Stimulated activated CD4-positive, alpha-beta T cell treated with anti-CD3 and anti-CD28 coated beads, Interleukin-4, amount 100 ng/mL, for 1 hour (primary cell): Measurements from ENCODE around the gene MAZ.

Experiments
- DNase-seq: peaks from one replicate; pipeline ENCODE4 v3.0.0-alpha.2; 2020

Gene MAZ

DNA sequence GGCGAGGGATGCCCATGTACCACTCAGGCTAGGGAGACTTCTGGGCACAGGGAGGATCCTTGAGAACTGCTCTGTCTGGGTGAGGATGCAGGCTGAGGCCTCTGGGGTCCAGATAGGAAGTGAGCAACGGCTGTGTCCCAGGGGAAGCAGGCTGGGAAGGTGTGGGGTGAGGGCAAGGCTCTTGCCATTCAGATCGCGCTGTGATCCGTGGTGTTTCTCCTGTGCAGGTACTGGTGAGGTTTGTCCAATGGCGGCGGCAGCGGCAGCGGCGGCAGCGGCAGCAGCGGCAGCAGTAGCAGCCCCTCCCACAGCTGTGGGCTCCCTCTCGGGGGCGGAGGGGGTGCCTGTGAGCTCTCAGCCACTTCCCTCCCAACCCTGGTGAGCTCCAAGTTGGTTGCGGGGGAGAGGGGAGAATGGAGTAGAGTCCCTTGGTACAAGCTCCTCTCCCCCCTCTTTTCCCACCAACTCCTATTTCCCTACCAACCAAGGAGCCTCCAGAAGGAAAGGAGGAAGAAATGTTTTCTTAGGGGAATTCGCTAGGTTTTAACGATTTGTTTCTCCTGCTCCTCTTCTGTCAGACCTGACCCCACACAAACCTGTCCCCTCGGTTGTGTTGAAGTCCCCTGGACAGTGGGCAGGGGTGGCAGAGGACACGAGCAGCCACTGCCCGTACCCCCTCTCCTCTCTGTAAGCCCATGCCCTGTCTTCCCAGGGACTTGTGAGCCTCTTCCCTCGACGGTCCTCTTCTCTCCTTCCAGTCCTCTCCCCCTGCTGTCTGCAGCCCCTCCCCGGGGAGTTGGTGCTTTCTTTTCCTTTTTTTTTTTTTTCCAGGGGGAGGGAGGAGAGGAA, 3.7 kb downstream of the MAZ start:
- DNase-seq, result peak; percentile 36

DNA sequence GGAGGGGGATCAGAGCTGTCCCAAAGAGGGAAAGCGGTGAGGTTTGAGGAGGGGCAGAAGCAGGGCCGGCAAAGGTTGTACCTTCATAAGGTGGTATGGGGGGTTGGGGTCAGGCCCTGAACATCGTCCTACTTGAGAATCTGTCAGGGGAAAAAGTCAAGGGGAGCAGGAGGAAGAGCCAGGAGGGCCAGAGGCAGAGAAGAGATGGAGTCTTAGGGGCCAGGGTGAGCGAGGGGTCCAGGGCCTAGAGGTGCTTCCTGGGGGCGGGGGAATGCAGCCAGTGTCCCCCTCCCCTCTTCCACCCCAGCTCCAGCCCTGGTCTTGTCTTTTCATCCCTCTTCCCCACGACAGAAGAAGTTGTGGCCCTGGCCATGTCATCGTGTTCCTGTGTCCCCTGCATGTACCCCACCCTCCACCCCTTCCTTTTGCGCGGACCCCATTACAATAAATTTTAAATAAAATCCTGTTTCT, 4.4 kb downstream of the MAZ start:
- no peak for DNase-seq

DNA sequence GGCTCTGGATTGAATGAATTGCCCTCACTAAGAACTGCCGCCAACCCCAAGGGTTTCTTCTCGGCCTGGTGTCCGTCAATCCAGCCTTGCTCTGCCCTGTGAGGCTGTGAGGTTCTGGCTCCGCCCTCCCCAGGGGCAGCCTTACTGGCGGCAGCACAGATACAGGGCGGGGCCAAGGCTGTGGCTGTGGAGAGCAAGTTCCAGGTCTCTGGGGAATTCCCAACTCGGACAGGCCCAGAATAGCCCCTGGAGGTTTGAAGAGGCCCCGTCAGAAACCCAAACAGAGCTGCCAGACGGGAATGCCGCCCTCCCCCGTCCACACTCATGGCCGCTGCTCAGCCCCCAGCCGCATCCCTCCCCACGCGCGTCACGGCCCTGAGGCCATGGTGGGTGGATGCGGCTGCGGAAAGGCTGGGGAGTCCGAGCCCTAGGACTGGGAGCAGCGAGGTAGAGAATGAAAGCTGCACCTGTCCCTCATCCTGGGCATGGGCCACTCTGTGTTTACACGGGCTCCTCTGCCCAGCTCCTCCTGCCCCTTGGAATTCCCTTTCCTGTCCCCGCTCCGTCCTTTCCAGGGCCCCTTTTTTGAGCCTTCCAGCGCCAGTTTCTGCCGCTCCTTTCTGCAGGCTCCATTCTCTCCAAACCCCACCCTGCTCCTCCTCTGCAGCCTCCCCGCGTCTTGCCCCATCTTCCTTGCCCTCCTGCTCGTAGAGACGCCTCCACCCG, 5.0 kb downstream of the MAZ start:
- DNase-seq, result peak; percentile 67

DNA sequence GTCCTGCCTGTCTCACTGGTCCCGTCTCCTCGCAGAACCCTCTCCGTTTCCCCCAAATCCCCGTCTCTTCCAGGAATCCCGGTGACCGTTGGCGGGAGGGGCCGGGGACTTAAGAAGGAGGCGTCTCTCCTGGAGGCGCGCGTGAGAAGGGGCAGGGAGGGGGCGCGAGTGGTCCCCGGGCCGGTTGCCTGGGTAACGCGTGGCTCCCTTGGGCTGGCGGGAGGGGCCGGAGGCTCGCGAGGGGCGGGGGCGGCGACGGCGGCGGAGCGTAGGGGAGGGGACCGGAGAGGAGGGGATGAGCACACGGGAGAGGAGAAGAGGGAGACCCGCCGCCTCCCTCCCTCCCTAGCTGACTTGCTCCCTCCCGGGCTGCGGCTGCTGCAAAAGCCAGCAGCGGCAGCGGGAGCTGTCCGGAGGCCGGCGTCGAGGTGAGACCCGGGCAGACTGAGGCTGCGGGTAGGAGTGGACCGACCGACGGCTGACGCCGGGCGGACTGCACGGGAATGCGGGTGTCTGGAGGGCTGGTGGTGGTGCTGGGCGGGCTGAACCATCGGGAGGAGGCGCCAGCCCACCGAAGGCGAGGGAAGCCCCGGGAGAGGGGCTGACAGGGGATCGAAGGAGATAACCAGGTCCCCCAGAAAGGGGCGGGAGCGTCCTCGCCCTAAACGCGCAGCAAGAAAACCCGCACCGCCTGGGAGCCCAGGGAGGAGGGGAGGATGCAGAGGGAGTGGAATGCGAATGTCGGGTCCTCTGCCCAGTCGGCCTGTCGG, 5.8 kb downstream of the MAZ start, which contains the start of gene PRRT2:
Gene PRRT2, plus strand, starts transcription at position 298 of the 770 bp plus-strand sequence. CDS start 862 bp downstream, outside the sequence.
- DNase-seq, result peak; percentile 60

DNA sequence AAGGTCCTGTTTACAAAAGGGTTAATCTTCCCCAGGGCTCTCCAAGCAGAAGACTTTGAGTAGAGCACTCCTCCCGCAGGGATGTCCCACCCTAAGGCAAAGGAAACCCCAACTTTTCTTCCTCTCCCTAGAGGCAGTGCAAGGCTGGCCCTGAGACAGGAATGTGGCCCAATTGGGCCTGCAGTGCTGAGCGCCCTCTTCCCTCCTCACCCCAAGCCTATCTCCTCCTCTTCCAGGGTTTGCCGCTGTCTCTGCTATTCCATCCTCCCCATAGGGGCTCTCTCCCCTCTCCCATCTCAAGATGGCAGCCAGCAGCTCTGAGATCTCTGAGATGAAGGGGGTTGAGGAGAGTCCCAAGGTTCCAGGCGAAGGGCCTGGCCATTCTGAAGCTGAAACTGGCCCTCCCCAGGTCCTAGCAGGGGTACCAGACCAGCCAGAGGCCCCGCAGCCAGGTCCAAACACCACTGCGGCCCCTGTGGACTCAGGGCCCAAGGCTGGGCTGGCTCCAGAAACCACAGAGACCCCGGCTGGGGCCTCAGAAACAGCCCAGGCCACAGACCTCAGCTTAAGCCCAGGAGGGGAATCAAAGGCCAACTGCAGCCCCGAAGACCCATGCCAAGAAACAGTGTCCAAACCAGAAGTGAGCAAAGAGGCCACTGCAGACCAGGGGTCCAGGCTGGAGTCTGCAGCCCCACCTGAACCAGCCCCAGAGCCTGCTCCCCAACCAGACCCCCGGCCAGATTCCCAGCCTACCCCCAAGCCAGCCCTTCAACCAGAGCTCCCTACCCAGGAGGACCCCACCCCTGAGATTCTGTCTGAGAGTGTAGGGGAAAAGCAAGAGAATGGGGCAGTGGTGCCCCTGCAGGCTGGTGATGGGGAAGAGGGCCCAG, 6.7 kb downstream of the MAZ start:
- no peak for DNase-seq

DNA sequence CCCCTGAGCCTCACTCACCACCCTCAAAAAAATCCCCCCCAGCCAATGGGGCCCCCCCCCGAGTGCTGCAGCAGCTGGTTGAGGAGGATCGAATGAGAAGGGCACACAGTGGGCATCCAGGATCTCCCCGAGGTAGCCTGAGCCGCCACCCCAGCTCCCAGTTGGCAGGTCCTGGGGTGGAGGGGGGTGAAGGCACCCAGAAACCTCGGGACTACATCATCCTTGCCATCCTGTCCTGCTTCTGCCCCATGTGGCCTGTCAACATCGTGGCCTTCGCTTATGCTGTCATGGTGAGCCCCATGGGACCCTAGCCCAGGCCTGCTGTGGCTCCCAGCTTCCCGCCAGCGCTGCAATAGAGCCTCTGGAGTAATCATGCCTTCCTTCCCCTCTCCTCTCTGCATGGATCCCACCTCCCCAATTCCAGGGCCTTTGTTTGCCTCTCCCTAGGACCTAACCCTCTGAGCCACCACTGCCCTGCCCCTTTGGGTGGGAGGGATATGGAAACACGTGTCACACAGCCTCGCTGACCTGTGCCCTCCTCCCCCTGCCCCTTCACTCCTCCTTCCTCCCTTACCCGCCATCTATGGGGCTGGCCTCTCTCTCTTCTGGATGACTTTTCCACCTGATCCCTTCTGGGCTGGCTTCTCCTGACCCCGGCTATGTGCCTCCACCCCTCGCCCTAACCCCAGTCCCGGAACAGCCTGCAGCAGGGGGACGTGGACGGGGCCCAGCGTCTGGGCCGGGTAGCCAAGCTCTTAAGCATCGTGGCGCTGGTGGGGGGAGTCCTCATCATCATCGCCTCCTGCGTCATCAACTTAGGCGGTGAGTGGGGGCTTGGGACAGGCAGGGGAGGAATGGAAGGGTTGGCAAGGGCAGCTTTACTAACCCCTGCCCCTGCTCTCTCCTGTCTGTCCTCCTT, 7.6 kb downstream of the MAZ start:
- no peak for DNase-seq

DNA sequence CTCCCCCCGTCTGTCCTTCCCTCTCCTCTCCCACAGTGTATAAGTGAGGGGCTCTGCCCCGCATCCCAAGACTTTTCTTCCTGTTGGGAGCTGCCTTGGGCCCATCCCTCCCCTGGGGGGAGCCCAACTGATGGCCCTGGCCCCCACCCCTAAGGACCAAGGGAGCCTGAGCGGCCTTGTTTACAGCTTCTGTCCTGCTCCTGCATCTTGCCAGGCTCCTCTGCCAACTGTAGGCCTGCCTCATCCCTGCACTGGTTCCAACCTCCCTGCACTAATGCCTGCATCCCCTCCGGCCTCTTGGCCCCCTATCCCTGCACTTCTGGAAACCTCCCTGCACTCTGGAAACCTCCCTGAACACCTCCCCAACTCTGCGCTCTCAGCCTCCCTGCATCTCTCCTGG, 8.3 kb downstream of the MAZ start:
- no peak for DNase-seq

DNA sequence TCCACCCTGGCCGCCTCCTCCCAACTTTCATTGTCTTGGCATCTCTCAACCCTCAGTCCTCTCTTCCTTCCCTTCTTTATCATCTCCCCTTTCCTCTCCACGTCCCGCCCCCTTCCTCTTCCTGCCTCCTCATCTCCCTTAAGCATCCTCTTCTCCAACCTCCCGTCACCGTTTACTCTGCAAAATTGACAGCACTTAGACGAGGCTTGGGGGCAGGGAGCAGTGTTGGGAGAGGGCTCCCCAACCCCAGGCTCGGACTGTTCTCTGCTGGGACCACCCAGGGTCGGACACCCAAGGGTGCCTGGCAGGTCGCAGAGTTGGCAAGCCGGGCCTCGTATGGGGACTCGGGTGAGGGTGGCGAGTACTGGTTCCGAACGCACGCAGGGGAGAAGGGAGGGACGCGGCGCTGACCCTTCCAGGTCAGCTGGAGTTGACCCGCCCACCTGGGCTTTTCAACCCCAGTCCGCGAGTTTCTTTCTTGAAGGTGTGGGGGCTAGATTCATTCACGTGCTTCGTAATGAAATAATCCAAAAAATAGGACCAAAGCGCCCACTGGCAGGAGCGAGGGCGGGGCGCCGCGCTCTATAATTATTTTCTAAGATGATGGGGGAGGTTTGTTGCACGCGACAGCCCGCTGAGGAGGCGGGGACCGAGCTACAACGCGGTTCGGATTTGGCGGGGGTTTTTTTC, 8.8 kb downstream of the MAZ start:
- peak; percentile 68 for DNase-seq

DNA sequence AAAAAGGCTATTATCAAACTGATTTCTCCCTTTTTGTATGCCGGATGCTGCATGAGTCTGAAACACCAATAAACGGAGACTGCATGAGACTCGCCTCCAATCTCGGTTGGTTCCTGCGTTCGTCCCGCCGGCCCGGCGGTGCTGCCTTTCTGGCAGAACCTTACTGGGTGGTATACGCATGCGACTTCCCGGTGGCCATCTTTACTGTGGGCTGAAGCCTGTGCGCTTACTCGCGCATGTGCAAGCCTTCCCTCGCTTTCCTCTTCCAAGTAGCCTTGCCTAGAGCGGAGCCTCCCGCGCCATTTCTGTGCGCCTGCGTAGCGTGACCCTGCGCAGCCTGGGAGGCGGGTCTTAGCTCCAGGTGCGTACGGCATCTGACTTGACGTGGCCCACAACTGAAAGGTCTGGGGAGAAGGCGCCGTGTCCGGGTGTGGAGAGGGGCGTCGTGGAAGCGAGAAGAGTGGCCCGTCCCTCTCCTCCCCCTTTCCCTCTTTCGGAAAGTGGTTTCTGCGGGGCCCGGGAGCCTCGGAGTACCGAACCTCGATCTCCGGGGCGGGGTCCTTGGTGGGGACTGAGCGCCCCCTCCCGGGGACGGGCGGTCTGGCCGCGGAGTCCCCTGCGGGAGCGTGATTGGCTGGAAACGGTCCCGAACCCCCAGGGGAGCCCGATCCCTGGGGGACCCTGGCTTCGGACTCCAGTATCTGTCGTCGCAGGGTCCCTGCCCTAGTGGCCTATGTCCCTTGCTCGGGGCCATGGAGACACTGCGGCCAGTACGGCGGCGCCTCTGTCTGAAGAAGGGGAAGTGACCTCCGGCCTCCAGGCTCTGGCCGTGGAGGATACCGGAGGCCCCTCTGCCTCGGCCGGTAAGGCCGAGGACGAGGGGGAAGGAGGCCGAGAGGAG, 9.7 kb downstream of the MAZ start, which contains the start of gene PAGR1:
Gene PAGR1, plus strand, starts transcription at position 360 of the 901 bp plus-strand sequence. Its CDS starts 374 bp downstream, at position 734.
- DNase-seq, result peak; percentile 96

DNA sequence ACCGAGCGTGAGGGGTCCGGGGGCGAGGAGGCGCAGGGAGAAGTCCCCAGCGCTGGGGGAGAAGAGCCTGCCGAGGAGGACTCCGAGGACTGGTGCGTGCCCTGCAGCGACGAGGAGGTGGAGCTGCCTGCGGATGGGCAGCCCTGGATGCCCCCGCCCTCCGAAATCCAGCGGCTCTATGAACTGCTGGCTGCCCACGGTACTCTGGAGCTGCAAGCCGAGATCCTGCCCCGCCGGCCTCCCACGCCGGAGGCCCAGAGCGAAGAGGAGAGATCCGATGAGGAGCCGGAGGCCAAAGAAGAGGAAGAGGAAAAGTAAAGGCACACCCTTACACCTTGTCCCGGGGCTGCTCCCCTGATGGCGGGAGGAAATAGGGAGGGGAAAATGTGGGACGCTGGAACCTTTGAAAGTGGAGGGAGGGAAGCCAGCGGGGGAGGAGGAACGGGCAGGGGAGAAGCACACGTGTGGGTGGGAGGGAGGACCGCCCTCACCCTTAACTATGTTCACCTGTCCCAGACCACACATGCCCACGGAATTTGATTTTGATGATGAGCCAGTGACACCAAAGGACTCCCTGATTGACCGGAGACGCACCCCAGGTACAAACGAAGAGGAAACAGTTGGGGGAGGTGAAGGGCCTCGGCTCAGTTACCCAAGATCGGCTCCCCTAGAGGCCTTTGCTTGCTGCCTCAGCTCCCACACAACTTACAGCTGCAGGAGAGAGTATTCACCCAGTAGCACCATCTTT, 10.5 kb downstream of the MAZ start:
- peak; percentile 61 for DNase-seq

DNA sequence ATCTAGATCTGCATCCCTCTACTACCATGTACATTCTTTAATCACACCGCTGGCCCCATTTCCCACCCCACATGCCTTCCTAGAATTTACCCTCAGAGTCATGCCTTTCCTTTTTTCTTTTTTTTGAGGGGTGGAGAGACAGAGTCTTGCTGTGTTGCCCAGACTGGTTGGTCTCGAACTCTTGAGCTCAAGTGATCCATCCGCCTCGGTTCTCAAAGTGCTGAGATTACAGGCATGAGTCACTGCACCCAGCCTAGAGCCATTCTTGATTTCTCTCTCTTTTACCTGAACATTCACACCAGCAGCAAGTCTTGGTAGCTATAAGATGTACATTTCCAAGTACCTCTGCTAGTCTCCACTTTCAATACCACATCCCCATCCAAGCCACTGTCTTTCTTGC, 11.8 kb downstream of the MAZ start:
- no peak for DNase-seq

DNA sequence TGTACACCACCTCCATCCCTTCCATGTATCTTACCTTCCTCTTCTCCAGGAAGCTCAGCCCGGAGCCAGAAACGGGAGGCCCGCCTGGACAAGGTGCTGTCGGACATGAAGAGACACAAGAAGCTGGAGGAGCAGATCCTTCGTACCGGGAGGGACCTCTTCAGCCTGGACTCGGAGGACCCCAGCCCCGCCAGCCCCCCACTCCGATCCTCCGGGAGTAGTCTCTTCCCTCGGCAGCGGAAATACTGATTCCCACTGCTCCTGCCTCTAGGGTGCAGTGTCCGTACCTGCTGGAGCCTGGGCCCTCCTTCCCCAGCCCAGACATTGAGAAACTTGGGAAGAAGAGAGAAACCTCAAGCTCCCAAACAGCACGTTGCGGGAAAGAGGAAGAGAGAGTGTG, 13.2 kb downstream of the MAZ start:
- DNase-seq, result no peak

DNA sequence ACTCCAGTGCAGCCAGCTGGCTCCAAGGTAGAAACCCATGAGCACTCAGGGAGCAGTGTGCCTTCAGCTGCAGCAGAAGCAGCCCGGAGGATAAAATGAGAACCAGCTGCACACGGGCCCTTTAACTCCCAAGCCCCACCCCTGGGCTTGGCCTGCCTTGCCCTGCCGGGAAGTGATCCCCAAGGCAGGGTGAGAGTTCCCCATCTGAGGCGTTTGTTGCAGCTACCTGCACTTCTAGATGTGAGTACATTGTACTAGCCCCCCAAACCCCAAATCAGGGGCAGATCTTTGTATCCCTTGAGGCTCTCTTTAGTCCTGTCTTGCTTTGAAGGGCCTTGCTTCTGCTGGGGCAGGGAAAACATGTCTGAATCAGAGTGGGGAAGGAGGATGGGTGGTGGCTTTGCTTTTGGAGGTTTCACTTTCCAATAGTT, 14.0 kb downstream of the MAZ start, which contains the start of gene MVP:
Gene MVP, plus strand, starts transcription at position 192 of the 431 bp plus-strand sequence. CDS start 10,088 bp downstream, outside the sequence.
- DNase-seq, result peak; percentile 56

DNA sequence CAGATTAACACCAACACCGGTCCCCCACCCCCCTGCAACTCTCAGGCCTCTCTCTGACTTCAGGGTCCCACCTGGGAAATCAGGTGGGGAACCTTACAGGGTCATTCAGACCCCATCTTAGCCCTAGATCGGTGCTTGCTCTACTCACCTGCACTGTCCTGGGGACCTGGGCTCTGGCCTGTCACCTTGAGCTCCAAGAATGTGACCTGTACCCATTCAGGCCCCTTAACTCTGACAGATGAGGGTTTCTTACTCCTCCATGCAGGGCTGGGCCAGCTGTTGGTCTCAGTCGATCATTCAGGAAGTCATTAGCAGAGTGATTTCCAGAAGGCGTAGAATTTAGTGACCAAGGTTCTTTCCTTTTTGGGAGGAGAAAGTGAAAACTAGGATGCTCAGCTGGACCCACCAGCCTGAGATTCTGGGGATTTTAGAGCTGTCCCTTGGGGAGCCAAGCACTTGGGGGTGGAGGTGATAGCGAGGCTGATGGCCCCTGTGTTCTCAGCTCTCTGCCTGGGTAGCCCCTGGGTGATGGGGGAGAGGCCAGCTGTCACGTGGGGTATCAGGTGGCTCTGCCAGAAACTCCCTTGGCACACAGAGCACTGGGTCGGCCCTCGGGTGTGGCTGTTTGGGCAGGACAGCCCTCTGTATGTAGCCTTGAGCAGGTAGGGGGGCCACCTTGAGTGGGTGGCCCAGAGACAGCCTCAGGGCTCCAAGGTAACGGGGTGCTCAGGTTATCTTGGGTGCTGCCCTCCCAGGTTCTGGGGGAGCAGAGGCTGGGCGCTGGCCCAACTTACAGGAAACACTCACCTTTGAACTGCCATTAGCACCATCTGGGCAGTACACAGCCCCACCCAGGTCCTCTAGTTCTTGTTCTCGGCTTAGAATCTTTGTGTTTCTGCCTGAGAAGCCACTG, 14.7 kb downstream of the MAZ start:
- DNase-seq, result peak; percentile 50

DNA sequence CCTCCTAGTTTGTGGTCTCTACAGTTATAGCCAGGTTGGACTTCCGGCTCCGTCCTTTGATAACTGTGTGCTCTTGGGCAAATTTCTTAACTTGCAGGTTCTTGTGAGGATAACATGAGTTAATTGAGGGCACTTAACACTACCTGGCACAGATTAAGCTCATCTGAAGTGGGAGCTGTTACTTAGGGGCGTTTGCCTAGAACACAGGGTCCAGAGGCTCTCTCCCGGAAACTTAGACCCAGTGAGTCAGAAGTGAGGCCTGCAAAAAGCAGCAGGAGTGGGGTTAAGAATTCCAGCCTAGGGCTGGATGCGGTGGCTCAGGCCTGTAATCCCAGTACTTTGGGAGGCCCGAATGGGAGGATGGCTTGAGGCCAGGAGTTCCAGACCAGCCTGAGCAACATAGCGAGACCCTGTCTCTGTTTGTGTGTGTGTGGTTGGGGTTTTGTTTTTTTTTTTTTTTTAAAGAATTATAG, 15.3 kb downstream of the MAZ start:
- DNase-seq, result no peak

DNA sequence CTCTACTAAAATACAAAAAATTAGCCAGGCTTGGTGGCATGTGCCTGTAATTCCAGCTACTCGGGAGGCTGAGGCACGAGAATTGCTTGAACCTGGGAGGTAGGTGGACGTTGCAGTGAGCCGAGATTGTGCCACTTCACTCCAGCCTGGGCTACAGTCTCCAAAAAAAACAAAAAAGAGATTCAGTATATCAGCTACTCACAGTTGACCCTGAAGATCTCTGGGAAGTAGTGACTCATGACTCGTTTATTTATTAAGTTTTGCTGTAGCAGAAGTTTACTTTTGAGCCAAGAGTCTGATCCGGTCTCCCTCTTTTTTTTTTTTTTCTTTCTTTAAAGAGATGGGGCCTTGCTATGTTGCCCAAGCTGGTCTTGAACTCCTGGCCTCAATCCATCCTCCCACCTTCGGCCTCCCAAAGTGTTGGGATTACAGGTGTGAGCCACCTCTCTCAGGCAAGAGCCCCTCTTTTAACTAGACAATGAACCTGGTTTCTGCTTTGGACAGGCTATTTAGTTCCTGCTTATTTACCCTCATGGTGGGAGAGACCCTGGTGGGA, 18.3 kb downstream of the MAZ start:
- no peak for DNase-seq
